NT2/D1 (cell line): Measurements from ENCODE around the gene BTG2.

Source experiments
- SUZ12 ChIP-seq: IDR thresholded peaks from 2 replicates; pipeline ENCODE4 v1.6.1; 2011; ENCODE audit not compliant: insufficient read length, insufficient read depth; ENCODE audit errors: extremely low read depth
- YY1 ChIP-seq: IDR thresholded peaks from 2 replicates; pipeline ENCODE4 v1.6.1; 2011; ENCODE audit not compliant: insufficient read length, insufficient read depth

DNA sequence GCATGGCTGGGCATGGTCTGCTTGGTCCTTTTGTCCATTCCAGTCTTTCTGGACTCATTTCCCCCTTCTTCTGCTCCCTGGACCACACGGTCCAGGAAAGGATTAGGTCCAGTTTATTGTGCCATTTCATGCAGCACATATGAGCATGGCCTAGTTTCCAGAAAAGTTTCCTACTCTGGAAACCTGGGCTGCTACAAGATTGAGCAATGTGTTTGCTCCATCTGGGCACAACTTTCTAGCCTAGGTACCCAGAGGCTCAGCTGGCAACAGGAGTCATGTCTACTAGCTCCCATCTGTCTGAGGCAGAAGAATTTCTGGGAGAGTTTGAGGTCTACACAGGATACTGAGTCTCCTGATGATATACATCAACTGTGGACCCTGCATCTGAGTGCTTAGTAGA is 30.8 kb downstream of the BTG2 start:
- TF ChIP-seq SUZ12, result no peak
- TF ChIP-seq YY1, result no peak
